SK-N-SH treated with all-trans-retinoic acid at 6 μM for 48 hours (cell line): Measurements from ENCODE around the gene ZP1.

Source experiments
- ATAC-seq: fragments of 200-7000 bp; cut with Tn5 transposase; 3 replicates; pipeline ENCODE4 v1.9.1; 2020; ENCODE audit warnings: mild to moderate bottlenecking, moderate library complexity
- ARNTL ChIP-seq: fragments of 450-650 bp; formaldehyde crosslinking; IDR thresholded peaks from 2 replicates; pipeline ENCODE4 v1.5.0; 2020; ENCODE audit warnings: low read depth, mild to moderate bottlenecking, moderate library complexity, borderline replicate concordance
- BACH2 ChIP-seq: fragments of 250-450 bp; sonication (Bioruptor Pico); IDR thresholded peaks from 2 replicates; pipeline ENCODE4 v1.9.0; 2021; ENCODE audit warnings: mild to moderate bottlenecking, borderline replicate concordance
- CREB5 ChIP-seq: fragments of 250-450 bp; sonication (Bioruptor Pico); IDR thresholded peaks from 2 replicates; pipeline ENCODE4 v1.5.1; 2020; ENCODE audit warnings: low read depth, mild to moderate bottlenecking, moderate library complexity
- CSDC2 ChIP-seq: fragments of 250-450 bp; sonication (Bioruptor Pico); IDR thresholded peaks from 2 replicates; pipeline ENCODE4 v1.5.0; 2020; ENCODE audit warnings: mild to moderate bottlenecking, moderate library complexity
- CSRNP3 ChIP-seq: fragments of 250-450 bp; sonication (Bioruptor Pico); IDR thresholded peaks from 2 replicates; pipeline ENCODE4 v1.5.1; 2021; ENCODE audit warnings: mild to moderate bottlenecking, moderate library complexity
- ESRRG ChIP-seq: fragments of 250-450 bp; sonication (Bioruptor Pico); IDR thresholded peaks from 2 replicates; pipeline ENCODE4 v1.6.1; 2021; ENCODE audit warnings: mild to moderate bottlenecking
- GLIS3 ChIP-seq: fragments of 250-450 bp; sonication (Bioruptor Pico); IDR thresholded peaks from 2 replicates; pipeline ENCODE4 v1.5.0; 2020; ENCODE audit warnings: mild to moderate bottlenecking, moderate library complexity
- ISL1 ChIP-seq: fragments of 250-450 bp; sonication (Bioruptor Pico); IDR thresholded peaks from 2 replicates; pipeline ENCODE4 v2.1.2; 2022; ENCODE audit warnings: mild to moderate bottlenecking, moderate library complexity
- OSR1 ChIP-seq: fragments of 250-450 bp; sonication (Bioruptor Pico); IDR thresholded peaks from 2 replicates; pipeline ENCODE4 v1.8.0; 2022; ENCODE audit warnings: moderate library complexity, mild to moderate bottlenecking, inconsistent platforms
- PATZ1 ChIP-seq: fragments of 250-450 bp; sonication (Bioruptor Pico); IDR thresholded peaks from 2 replicates; pipeline ENCODE4 v1.8.0; 2020; ENCODE audit warnings: mild to moderate bottlenecking, moderate library complexity, borderline replicate concordance
- POU6F1 ChIP-seq: fragments of 250-450 bp; sonication (Bioruptor Pico); IDR thresholded peaks from 2 replicates; pipeline ENCODE4 v1.8.0; 2021; ENCODE audit warnings: low read depth, mild to moderate bottlenecking, moderate library complexity, borderline replicate concordance
- PPARA ChIP-seq: fragments of 250-450 bp; sonication (Bioruptor Pico); IDR thresholded peaks from 2 replicates; pipeline ENCODE4 v1.5.0; 2020; ENCODE audit warnings: mild to moderate bottlenecking, borderline replicate concordance
- RARB ChIP-seq: fragments of 250-450 bp; sonication (Bioruptor Pico); IDR thresholded peaks from 2 replicates; pipeline ENCODE4 v1.8.0; 2021; ENCODE audit warnings: mild to moderate bottlenecking, moderate library complexity
- SNAI2 ChIP-seq: fragments of 250-450 bp; sonication (Bioruptor Pico); IDR thresholded peaks from 2 replicates; pipeline ENCODE4 v1.5.0; 2020; ENCODE audit warnings: mild to moderate bottlenecking, moderate library complexity
- TOX ChIP-seq: fragments of 250-450 bp; sonication (Bioruptor Pico); IDR thresholded peaks from 2 replicates; pipeline ENCODE4 v1.8.0; 2021; ENCODE audit warnings: mild to moderate bottlenecking, moderate library complexity, borderline replicate concordance
- ZC3H10 ChIP-seq: fragments of 250-450 bp; sonication (Bioruptor Pico); IDR thresholded peaks from 2 replicates; pipeline ENCODE4 v1.5.1; 2021; ENCODE audit warnings: mild to moderate bottlenecking, moderate library complexity
- ZFP3 ChIP-seq: fragments of 250-450 bp; sonication (Bioruptor Pico); IDR thresholded peaks from 2 replicates; pipeline ENCODE4 v1.5.0; 2020; ENCODE audit warnings: mild to moderate bottlenecking, moderate library complexity
- ZFP30 ChIP-seq: fragments of 450-650 bp; formaldehyde crosslinking; IDR thresholded peaks from 2 replicates; pipeline ENCODE4 v1.5.0; 2022; ENCODE audit warnings: mild to moderate bottlenecking, moderate library complexity
- ZNF70 ChIP-seq: fragments of 450-650 bp; formaldehyde crosslinking; IDR thresholded peaks from 2 replicates; pipeline ENCODE4 v1.5.0; 2020; ENCODE audit warnings: mild to moderate bottlenecking, moderate library complexity
- ZNF8 ChIP-seq: fragments of 450-650 bp; formaldehyde crosslinking; IDR thresholded peaks from 2 replicates; pipeline ENCODE4 v1.5.0; 2020; ENCODE audit warnings: mild to moderate bottlenecking, moderate library complexity

ZP1 gene

GRCh38 chr11:60847281-60847680 lies 20.1 kb upstream of the ZP1 start:
- TF ChIP-seq ISL1, result no peak
- ATAC-seq, result no peak

GRCh38 chr11:60847896-60848295 lies 19.4 kb upstream of the ZP1 start:
- no peak for ATAC-seq
- TF ChIP-seq PATZ1 (CRISPR knock-in tag), result no peak
- no peak for TF ChIP-seq CSDC2 (CRISPR knock-in tag)

- TF ChIP-seq PATZ1 (CRISPR knock-in tag) (no peak), ZC3H10 (no peak), ZFP3 (no peak), RARB (CRISPR knock-in tag) (no peak), POU6F1 (CRISPR knock-in tag) (no peak), ZNF70 (no peak)
- ATAC-seq, result no peak
Measured at GRCh38 chr11:60848714-60849151, 18.6 kb upstream of the ZP1 start.

GRCh38 chr11:60849641-60850520 lies 17.5 kb upstream of the ZP1 start:
- ATAC-seq, result no peak
- TF ChIP-seq ESRRG (no peak), ZNF70 (no peak), PPARA (no peak), BACH2 (no peak), GLIS3 (CRISPR knock-in tag) (no peak), ZNF8 (CRISPR knock-in tag) (no peak), ZC3H10 (no peak), OSR1 (CRISPR knock-in tag) (no peak), RARB (CRISPR knock-in tag) (no peak), TOX (CRISPR knock-in tag) (no peak), CSDC2 (CRISPR knock-in tag) (no peak), SNAI2 (CRISPR knock-in tag) (no peak), CREB5 (no peak), CSRNP3 (CRISPR knock-in tag) (no peak), ZFP3 (no peak), ZFP30 (CRISPR knock-in tag) (no peak), ARNTL (CRISPR knock-in tag) (no peak)
